CD14-positive monocyte (primary cell): ENCODE results near the gene CFL1. TPM values are rescaled to one million over a fixed set of nuclear protein-coding genes. Genes with fewer than 3 reads are reported as not detected.
A peak's percentile ranks its signal among the peaks of the same experiment; 100 is the strongest.

Source experiments
- DNase-seq, 3 donors: peaks; one replicate each; pipeline ENCODE4 v3.0.0-alpha.2; 2011 to 2022
- H2AFZ ChIP-seq: 2 replicates; pipeline ENCODE4 v1.6.0; 2012; ENCODE audit warnings: mild to moderate bottlenecking, low read depth, low read length, inconsistent platforms; ENCODE audit not compliant: insufficient read depth, poor library complexity, severe bottlenecking
- H3K27ac ChIP-seq, 2 donors: 1 replicate in 1 of 2; 2 replicates in 1 of 2; pipeline ENCODE4 v1.5.1; 2012 to 2013; ENCODE audit warnings: low read length in 2 of 2, control low read depth in 1 of 2, inconsistent platforms in 1 of 2, low read depth in 1 of 2, mild to moderate bottlenecking in 1 of 2
- H3K27me3 ChIP-seq, 2 donors: one replicate each; pipeline versions ENCODE4 v1.6.0 to v1.6.1; 2011 to 2013; ENCODE audit warnings: low read length in 2 of 2; ENCODE audit not compliant: control insufficient read depth in 2 of 2, insufficient read depth in 2 of 2
- H3K36me3 ChIP-seq, 2 donors: replicated peaks in 1 of 2; 1 replicate in 1 of 2; 2 replicates in 1 of 2; pipeline versions ENCODE4 v1.5.1 to v1.6.1; 2012 to 2013; ENCODE audit warnings: low read length in 2 of 2, control low read depth in 1 of 2, inconsistent platforms in 1 of 2, mild to moderate bottlenecking in 1 of 2; ENCODE audit not compliant: insufficient read depth in 2 of 2, control insufficient read depth in 1 of 2
- H3K4me1 ChIP-seq, 2 donors: 1 replicate in 1 of 2; 2 replicates in 1 of 2; pipeline versions ENCODE4 v1.5.1 to v1.6.1; 2012 to 2013; ENCODE audit warnings: low read length in 2 of 2, control low read depth in 1 of 2, inconsistent platforms in 1 of 2, mild to moderate bottlenecking in 1 of 2, moderate library complexity in 1 of 2; ENCODE audit not compliant: insufficient read depth in 2 of 2, control insufficient read depth in 1 of 2
- H3K4me2 ChIP-seq: replicated peaks from 2 replicates; pipeline ENCODE3; 2012; ENCODE audit warnings: low read length, moderate library complexity, mild to moderate bottlenecking; ENCODE audit not compliant: poor library complexity, severe bottlenecking; ENCODE audit errors: extremely low read depth
- H3K4me3 ChIP-seq, 3 experiments: fragments of 200-600 bp in 1 of 3; sonication (generic) in 1 of 3; replicated peaks in 1 of 3; 1 replicate in 2 of 3; 2 replicates in 1 of 3; pipeline ENCODE4 v1.5.1; 2011 to 2013; ENCODE audit warnings: low read length in 3 of 3, mild to moderate bottlenecking in 3 of 3, control low read depth in 2 of 3, low read depth in 2 of 3, inconsistent platforms in 1 of 3, moderate library complexity in 1 of 3
- H3K79me2 ChIP-seq: 2 replicates; pipeline ENCODE4 v1.6.0; 2012; ENCODE audit warnings: mild to moderate bottlenecking, control low read depth, inconsistent platforms, low read length, moderate library complexity; ENCODE audit not compliant: insufficient read depth
- H3K9ac ChIP-seq: 2 replicates; pipeline ENCODE4 v1.6.0; 2017; ENCODE audit warnings: low read length, mild to moderate bottlenecking; ENCODE audit not compliant: insufficient read depth, poor library complexity, severe bottlenecking
- H3K9me3 ChIP-seq, 2 donors: replicated peaks in 1 of 2; 1 replicate in 1 of 2; 2 replicates in 1 of 2; pipeline versions ENCODE4 v1.5.1 to v1.6.1; 2012 to 2013; ENCODE audit warnings: low read length in 2 of 2, control low read depth in 1 of 2; ENCODE audit not compliant: control insufficient read depth in 1 of 2, insufficient read depth in 1 of 2
- H4K20me1 ChIP-seq: 2 replicates; pipeline ENCODE4 v1.6.0; 2012; ENCODE audit warnings: mild to moderate bottlenecking, low read length, control low read depth, moderate library complexity; ENCODE audit not compliant: insufficient read depth
- H3K27ac Mint-ChIP-seq, 7 donors: one replicate each; pipeline ENCODE4 v1.8.0; 2020; ENCODE audit warnings: mild to moderate bottlenecking in 7 of 7, mixed read lengths in 7 of 7, moderate library complexity in 6 of 7, inconsistent platforms in 2 of 7
- H3K27me3 Mint-ChIP-seq, 3 donors: one replicate each; pipeline ENCODE4 v1.8.0; 2021 to 2022; ENCODE audit warnings: low read depth in 3 of 3, mild to moderate bottlenecking in 3 of 3, mixed read lengths in 3 of 3, moderate library complexity in 3 of 3, inconsistent platforms in 1 of 3
- H3K36me3 Mint-ChIP-seq, 2 donors: one replicate each; pipeline ENCODE4 v1.8.0; 2020; ENCODE audit warnings: mixed read lengths in 2 of 2, inconsistent platforms in 1 of 2, mild to moderate bottlenecking in 1 of 2
- H3K4me1 Mint-ChIP-seq: one replicate; pipeline ENCODE4 v1.8.0; 2020; ENCODE audit warnings: mild to moderate bottlenecking, mixed read lengths
- H3K4me3 Mint-ChIP-seq, 2 donors: one replicate each; pipeline ENCODE4 v1.8.0; 2020; ENCODE audit warnings: mild to moderate bottlenecking in 2 of 2, mixed read lengths in 2 of 2, moderate library complexity in 1 of 2
- H3K9me3 Mint-ChIP-seq, 7 donors: one replicate each; pipeline ENCODE4 v1.8.0; 2020 to 2022; ENCODE audit warnings: mixed read lengths in 7 of 7, mild to moderate bottlenecking in 6 of 7, moderate library complexity in 6 of 7, inconsistent platforms in 2 of 7
- WGBS: methylation state at CpG from one replicate; pipeline ENCODE4 v1.1.5; 2013; ENCODE audit warnings: missing lambda C conversion rate; ENCODE audit not compliant: insufficient coverage; 5-methylcytosine and 5-hydroxymethylcytosine counted together
- intact Hi-C, 2 donors: fragments of 100-400 bp; cut with micrococcal nuclease; formaldehyde crosslinking; loops; one replicate each; pipeline versions ENCODE4 v1.15.0 to v1.15.1; 2023
- polyA plus RNA-seq, 3 donors: library from polyadenylated mRNA; depleted of rRNA in 1 of 3; unstranded in 2 of 3; stranded (reverse) in 1 of 3; fragments of 300-500 nt in 2 of 3; fragments of >200 nt in 1 of 3; fragmentation: Illumina TruSeq in 2 of 3; gene quantifications; 1 replicate in 2 of 3; 2 replicates in 1 of 3; pipeline ENCODE4 v1.2.3, GENCODE V29; 2012 to 2021
- TF ChIP-seq, protein P1 (sequence below): fragments of 200-600 bp; IDR thresholded peaks from one replicate; pipeline ENCODE4 v1.8.0; 2022; ENCODE audit warnings: antibody characterized with exemption, mild to moderate bottlenecking

CFL1 gene
- polyA plus RNA-seq, 3 donors, result 1,281 to 2,233 (median 1,889) TPM

DNA sequence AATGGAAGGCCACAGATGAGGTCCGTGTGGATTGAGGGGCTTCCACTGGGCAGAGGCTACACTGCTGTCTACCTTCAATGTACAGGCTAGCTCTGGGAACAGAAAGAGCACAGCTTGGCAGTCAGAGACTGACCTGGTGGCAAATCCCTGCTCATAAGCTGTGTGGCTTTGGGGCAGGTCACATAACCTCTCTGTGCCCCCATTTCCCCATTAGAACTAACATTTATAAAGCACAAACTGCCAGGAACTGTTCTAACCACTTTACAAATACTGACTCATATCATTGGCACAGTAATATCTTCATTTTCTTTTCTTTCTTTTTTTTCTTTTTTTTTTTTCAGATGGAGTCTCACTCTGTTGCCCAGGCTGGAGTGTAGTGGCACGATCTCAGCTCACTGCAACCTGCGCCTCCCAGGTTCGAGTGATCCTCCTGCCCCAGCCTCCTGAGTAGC, 39.1 kb upstream of the CFL1 start:
- no peak overlapping the region for H3K4me3 ChIP-seq
- peaks cover 48 to 56% of the 10 kb centered on the region in 2 donors for H3K4me1 ChIP-seq
- intact Hi-C loops, result no loop called here
- H2AFZ ChIP-seq, result no peak overlapping the region
- no peaks in the 10 kb centered on the region for H3K9me3 ChIP-seq
- H3K27me3 ChIP-seq, result no peaks in the 10 kb centered on the region
- DNase-seq, result no peak
- no peak overlapping the region for H3K4me3 Mint-ChIP-seq
- peaks cover 12% of the 10 kb centered on the region for H4K20me1 ChIP-seq
- H3K9me3 Mint-ChIP-seq, result no peaks in the 10 kb centered on the region
- peaks cover 39% of the 10 kb centered on the region for H3K4me1 Mint-ChIP-seq
- H3K27ac Mint-ChIP-seq, result no peak overlapping the region
- no peak overlapping the region for H3K9ac ChIP-seq
- WGBS, result 92% methylated on average over 1 of the region's 4 CpGs
- TF ChIP-seq, protein P1, sequence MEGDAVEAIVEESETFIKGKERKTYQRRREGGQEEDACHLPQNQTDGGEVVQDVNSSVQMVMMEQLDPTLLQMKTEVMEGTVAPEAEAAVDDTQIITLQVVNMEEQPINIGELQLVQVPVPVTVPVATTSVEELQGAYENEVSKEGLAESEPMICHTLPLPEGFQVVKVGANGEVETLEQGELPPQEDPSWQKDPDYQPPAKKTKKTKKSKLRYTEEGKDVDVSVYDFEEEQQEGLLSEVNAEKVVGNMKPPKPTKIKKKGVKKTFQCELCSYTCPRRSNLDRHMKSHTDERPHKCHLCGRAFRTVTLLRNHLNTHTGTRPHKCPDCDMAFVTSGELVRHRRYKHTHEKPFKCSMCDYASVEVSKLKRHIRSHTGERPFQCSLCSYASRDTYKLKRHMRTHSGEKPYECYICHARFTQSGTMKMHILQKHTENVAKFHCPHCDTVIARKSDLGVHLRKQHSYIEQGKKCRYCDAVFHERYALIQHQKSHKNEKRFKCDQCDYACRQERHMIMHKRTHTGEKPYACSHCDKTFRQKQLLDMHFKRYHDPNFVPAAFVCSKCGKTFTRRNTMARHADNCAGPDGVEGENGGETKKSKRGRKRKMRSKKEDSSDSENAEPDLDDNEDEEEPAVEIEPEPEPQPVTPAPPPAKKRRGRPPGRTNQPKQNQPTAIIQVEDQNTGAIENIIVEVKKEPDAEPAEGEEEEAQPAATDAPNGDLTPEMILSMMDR, result no peak
- H3K27ac ChIP-seq, result no peak overlapping the region
- H3K36me3 ChIP-seq, result peaks cover 0 to 5% of the 10 kb centered on the region in 2 donors
- peaks cover 25% of the 10 kb centered on the region for H3K79me2 ChIP-seq
- H3K27me3 Mint-ChIP-seq, result peaks cover 0 to under 1% (median 0%) of the 10 kb centered on the region in 3 donors
- H3K36me3 Mint-ChIP-seq, result peaks cover 16 to 19% of the 10 kb centered on the region in 2 donors
- H3K4me2 ChIP-seq, result no peak overlapping the region

DNA sequence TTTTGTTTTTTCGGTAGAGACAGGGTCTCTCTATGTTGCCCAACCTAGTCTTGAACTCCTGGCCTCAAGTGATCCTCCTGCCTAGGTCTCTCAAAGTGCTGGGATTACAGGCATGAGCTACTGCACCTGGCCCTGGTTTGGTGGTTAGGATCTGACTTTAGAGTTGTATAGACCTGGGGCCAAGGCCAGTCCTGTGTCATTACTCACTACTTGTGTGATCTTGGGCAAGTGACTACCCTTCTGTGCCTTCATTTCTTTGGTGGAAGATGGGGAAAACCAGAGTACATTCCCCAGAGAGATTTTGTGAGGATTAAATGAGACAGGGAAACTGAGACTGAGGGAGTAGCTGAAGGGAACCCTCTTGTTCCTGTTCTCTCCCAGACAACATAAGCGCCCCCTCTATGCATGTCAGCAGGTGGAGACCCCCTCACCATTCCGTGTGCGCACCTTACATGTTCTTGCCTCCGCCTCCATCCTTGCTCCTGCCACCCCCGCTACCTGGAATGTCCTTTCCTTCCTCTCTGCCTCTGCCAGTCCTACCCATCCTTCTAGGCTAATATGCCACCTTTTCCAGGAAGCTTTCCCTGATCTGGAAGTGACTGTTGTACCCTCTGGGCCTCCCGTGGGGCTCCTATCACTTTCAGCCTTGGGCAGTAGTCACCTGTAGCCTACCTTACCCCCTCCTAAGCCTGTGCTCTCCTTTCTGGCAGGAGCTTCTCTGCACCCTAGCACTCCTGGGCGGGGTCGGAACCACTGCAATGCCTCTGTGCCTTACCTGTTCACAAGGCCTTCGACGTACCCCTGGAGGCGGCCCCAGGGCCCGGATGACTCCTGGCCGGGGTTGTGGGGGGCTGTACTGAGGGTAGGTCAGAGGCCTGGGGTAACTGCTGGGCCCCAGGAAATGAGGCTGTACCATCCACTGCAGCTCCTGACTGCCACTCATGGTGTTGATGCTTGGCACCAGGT, 38.3 kb upstream of the CFL1 start:
- 96% methylated on average over 12 of the region's 14 CpGs for WGBS
- H4K20me1 ChIP-seq, result peaks cover 12% of the 10 kb centered on the region
- Mint-ChIP-seq H3K27me3 (no peaks in the 10 kb centered on the region), H3K4me1 (peaks cover 43% of the 10 kb centered on the region), H3K4me3 (no peak overlapping the region), H3K36me3 (peaks cover 16 to 19% of the 10 kb centered on the region in 2 donors), H3K27ac (peak overlapping the region in 2 of 7 donors; percentile 54 to 76), H3K9me3 (no peaks in the 10 kb centered on the region)
- TF ChIP-seq, protein P1, result no peak
- no peak overlapping the region for H3K27ac ChIP-seq
- no peaks in the 10 kb centered on the region for H3K27me3 ChIP-seq
- no peak overlapping the region for H2AFZ ChIP-seq
- H3K4me3 ChIP-seq, result no peak overlapping the region
- H3K9ac ChIP-seq, result no peak overlapping the region
- no peaks in the 10 kb centered on the region for H3K9me3 ChIP-seq
- H3K36me3 ChIP-seq, result peaks cover 0 to 5% of the 10 kb centered on the region in 2 donors
- DNase-seq, result peak in 1 of 3 donors; percentile 48
- H3K4me1 ChIP-seq, result peaks cover 55 to 64% of the 10 kb centered on the region in 2 donors
- no peak overlapping the region for H3K4me2 ChIP-seq
- intact Hi-C loops, result no loop called here
- peaks cover 32% of the 10 kb centered on the region for H3K79me2 ChIP-seq
